ENCODE measurements around the gene MACROD2.

DNA sequence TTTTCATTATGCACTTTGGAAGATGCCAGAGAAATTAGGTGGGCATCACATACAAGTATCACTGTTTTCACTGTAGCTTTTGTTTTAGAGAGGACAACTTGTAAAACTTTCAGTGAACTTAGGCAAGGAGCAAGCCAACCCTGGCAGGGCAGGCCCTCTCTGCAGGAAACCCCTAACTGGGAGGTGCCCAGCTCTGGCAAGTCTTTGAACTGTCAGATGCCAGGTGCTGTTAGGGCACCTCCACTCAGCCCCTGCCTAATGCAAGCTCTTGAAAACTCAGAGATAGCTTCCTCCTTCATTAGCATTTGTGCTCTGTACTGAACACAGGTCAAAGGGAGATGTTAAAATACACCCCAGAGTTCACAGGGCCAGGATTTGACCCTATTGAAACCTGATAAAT lies 1116.3 kb downstream of the MACROD2 start:
- TF ChIP-seq, protein P1, sequence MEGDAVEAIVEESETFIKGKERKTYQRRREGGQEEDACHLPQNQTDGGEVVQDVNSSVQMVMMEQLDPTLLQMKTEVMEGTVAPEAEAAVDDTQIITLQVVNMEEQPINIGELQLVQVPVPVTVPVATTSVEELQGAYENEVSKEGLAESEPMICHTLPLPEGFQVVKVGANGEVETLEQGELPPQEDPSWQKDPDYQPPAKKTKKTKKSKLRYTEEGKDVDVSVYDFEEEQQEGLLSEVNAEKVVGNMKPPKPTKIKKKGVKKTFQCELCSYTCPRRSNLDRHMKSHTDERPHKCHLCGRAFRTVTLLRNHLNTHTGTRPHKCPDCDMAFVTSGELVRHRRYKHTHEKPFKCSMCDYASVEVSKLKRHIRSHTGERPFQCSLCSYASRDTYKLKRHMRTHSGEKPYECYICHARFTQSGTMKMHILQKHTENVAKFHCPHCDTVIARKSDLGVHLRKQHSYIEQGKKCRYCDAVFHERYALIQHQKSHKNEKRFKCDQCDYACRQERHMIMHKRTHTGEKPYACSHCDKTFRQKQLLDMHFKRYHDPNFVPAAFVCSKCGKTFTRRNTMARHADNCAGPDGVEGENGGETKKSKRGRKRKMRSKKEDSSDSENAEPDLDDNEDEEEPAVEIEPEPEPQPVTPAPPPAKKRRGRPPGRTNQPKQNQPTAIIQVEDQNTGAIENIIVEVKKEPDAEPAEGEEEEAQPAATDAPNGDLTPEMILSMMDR (IDR thresholded peaks at IDR 0.05): no peak
- TF ChIP-seq POLR2A (IDR thresholded peaks at IDR 0.05): no peak
